HG02623 (cell line): ENCODE measurements around the gene TMEM53.
"Not testable (repeated sequence)": the region's sequence is repeated elsewhere in the genome, so short reads cannot be mapped to it uniquely, and the experiment has no call there.

Experiments
- ATAC-seq: cut with Tn5 transposase; IDR thresholded peaks from one replicate; pipeline ENCODE4 v1.9.1; 2021; ENCODE audit warnings: moderate library complexity; ENCODE audit not compliant: unreplicated experiment

TMEM53 gene

DNA sequence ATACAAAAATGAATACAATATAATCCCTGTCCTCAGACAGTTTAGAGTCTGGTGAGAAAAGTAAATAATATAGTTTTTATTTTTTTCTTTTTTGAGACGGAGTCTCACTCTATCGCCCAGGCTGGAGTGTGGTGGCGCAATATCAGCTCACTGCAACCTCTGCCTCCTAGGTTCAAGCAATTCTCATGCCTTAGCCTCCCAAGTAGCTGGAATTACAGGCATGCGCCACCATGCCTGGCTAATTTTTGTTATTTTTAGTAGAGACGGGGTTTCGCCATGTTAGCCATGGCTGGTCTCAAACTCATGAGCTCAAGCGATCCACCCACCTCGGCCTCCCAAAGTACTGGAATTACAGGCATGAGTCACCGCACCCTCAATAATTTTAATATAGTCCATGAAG is 25.1 kb upstream of the TMEM53 start:
- ATAC-seq: not testable (repeated sequence)

DNA sequence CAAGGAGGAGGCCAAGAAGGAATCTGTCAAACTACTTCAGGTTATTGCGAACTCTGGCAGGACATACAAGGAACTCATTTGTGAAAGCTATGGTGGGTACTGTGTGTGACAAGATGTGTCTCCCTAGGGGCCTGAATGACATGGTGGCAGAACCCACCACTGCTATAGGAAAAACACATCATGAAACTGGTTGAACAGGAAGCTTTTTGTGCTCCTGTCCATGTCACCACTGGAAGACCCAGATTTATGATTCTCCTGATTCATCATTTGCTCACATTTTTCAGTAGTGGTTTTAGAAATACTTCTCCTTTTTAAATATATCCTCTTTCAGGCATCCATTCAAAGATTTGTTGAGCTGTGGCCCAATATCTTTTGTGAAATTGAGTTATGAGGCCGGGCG is 23.9 kb upstream of the TMEM53 start:
- ATAC-seq: no peak

GRCh38 chr1:44696789-44697345 is 22.6 kb upstream of the TMEM53 start:
- ATAC-seq: no peak

DNA sequence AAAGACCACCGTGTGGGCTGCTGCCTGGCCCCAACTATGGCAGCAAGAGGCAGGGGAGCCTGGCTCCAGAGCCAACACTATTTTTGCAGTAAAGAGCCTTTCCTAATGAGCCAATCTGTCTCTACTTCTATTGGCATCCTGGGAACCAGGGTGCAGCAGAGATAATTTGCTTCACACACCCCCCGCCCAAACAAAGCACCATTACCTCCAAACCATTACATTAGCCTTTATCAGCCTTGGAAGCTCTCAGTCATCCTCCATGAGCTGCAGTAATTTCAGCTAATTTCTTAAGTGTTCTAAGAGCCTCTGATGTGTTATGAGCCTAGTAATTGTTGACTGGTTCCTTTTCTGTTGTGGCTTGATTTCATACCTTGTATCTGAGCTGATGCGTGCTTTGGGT is 21.8 kb upstream of the TMEM53 start:
- no peak for ATAC-seq

GRCh38 chr1:44695671-44696070 is 21.4 kb upstream of the TMEM53 start:
- ATAC-seq: no peak

DNA sequence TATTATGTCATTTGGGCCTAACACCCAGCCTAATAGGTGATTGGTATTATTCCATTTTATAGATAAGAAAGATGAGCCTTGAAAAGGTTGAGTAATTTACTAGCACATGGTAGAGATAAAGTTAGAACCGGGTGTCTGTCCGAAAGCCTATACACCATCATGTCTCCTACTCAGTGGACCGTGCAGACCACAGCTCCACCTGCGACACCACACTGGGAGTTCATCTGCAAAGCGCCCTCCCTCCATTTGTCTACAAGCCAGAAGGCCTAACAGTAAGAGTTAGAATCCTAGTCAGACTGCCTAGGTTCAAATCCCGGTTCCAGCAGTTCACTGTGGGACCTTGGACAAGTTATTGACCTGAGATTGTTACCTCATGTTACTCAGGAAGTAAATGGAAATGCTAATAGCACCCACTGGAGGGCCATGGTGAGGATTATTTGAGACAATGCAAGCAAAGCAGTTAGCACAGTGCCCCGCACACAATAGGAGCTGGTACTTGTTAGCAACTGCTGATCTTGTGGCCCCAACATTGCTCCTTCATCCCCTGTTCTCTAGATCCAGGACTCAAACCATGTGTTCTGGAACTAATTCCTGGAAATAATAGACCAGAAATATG is 20.7 kb upstream of the TMEM53 start:
- ATAC-seq: peak; percentile 58

GRCh38 chr1:44693900-44694299 is 19.6 kb upstream of the TMEM53 start:
- ATAC-seq: no peak

DNA sequence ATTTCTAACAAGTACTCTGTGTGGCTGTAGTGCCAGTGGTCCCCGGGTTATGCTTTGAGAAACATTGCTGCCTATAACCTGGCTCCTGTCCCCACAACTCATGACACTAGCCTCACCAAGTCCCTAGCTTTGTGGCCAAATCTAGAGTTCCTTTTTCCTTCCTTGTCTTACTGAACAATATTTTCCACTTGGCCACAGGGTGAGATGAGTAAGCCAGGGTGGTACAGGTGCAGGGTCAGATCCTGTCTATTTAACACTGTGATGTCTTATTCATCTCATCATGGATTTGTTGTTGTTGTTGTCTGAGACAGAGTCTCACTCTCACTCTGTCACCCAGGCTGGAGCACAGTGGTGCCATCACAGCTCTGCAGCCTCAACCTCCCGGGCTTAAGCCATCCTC is 18.9 kb upstream of the TMEM53 start:
- ATAC-seq: no peak

GRCh38 chr1:44689447-44689765 is 15.1 kb upstream of the TMEM53 start:
- ATAC-seq: no peak

- ATAC-seq: no peak
Observed at GRCh38 chr1:44688760-44689446, 14.6 kb upstream of the TMEM53 start.

DNA sequence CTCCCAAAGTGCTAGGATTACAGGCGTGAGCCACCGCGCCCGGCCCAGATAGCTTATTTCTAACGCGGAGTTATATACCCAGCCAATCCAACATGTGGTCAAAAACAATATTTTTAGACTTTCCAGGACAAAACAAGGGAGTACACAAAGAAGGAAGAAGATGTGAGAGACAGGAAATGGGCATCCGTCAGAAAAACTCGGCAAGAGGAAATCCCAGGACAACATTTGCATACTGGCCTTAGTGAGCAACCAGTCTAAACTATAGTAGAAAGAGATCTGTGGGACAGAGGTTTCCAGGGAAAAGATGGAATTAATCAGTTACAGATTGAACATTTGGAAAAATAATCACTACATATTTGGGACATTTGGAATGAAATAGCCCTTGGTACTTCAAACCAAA is 11.6 kb upstream of the TMEM53 start:
- no peak for ATAC-seq

GRCh38 chr1:44685218-44685617 is 10.9 kb upstream of the TMEM53 start:
- ATAC-seq: no peak

- peak; percentile 72 for ATAC-seq
Observed at GRCh38 chr1:44684525-44684924, 10.2 kb upstream of the TMEM53 start.

DNA sequence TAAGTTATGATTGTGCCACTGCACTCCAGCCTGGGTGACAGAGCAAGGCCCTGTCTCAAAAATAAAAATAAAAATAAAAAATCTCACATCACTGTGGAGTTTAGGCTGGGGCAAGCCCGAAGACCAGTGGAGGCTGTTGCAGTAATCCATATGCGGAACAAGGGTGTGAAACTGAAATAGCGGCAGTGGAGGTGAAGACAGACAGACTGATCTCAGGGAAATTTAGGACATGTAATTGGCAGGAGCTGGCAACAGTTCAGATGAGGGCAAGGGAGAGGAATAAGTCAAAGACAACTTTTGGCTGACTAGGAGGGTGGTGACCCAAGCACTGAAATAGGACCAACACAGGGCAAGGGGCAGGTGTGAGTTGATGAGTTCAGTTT is 8.6 kb upstream of the TMEM53 start:
- no peak for ATAC-seq

- no peak for ATAC-seq
Observed at GRCh38 chr1:44681905-44682882, 7.9 kb upstream of the TMEM53 start.

- no peak for ATAC-seq
Observed at GRCh38 chr1:44679468-44679867, 5.2 kb upstream of the TMEM53 start.

- ATAC-seq: no peak
Observed at GRCh38 chr1:44678626-44679025, 4.3 kb upstream of the TMEM53 start.

GRCh38 chr1:44678120-44678519 is 3.8 kb upstream of the TMEM53 start:
- ATAC-seq: no peak

DNA sequence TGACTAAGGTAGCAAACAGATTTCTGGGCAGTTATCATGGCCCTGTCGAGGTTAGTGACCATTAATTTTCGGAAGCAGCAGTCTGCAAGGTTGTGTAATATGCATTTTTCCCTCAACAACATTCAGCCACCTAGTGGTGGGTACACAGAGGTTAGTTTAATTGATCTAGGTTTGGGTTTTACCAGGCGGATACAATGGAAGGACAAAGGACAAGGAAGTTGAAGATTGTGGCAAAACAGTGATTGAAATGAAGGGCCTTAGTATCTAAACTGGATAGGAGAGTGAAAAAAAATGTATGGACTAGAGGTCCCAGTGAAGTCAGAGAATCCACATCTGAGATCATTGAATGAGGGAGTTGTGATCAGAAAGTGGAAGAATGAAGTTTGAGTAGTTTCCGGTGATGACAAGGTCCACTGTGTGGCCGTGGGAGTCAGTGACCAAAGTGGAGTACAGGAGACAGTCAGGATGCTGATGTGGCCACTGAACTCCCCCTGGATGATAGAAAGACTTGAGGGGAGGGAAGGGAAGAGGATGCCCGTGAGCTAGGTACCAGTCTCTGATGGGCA is 3.0 kb upstream of the TMEM53 start:
- no peak for ATAC-seq

DNA sequence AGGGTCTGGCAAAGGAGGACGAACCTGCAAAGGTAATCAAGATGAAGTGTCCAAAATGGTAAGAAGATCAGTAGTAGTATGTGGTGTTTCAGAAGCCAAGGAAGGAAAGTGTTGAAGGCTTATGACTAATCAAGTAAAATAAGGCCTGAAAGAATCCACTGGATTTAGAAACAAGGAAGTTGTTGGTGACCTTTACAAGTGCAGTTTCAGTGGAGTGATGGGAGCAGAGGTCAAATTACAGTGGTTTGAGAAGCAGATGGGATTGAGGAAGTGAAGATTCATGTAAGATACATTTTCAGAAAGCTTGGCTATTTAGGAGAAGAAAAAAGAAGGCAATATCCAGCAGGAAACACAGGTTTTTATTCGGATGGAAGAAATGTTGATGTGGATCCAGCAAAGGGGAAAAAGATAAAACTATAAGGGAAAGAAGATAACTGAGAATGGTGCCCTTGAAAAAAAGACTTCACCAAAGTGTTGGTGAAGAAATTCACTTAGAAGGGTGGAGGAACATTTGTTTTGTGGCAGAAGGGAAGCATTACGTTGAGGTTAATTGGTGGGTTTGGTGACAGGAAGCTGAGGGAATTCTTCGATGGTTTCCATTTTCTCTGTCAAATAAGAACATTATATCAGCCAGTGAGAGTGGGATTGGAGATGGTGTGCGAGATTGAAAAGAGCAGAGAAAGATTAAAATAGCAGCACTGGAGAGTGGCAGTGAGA is 2.4 kb upstream of the TMEM53 start:
- ATAC-seq: no peak

DNA sequence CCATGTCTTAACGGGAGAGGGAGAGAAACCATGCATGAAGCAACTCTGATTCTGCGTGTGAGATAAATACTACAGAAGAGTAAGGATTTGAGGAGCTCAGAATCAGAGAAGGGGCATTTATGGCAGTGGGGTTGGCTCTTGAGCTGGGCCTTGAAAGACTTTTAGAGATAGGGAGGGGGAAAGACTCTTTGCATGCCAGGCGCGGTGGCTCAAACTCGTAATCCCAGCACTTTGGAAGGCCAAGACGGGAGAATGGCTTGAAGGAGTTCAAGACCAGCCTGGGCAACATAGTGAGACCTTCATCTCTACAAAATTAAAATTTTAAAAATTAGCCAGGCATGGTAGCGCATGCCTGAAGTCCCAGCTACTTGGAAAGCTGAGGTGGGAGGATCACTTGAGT is 905 bp upstream of the TMEM53 start:
- ATAC-seq: no peak
